NCI-H146 treated with DMSO at 0.1 percent for 48 hours (cell line): ENCODE results near the gene KIF7.
"Not testable (repeated sequence)": the region's sequence is repeated elsewhere in the genome, so short reads cannot be mapped to it uniquely, and the experiment has no call there.

Experiments used
- DNase-seq: peaks from one replicate; lab custom pipeline; 2025; ENCODE audit not compliant: unreplicated experiment; lab: John Stamatoyannopoulos, UW

The KIF7 gene

DNA sequence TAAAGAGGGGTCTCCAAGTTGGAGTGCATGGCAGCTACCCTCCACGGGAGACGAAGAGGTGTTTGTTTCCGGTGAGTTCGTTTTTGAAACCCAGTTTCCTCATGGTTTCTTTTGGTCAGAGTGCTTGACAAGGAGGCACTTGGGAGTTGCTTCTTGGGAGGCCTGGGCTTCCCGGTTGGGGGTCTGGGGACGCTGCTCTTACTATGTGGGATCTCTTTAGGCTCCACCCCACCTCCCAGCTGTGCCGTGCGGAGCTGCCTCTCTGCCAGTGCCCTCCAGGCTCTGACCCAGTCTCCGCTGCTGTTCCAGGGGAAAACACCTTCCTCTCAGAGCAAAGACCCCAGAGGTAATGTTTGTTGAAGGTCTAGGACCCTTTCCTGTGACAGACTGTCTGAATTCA lies 29.6 kb downstream of the KIF7 start:
- no peak for DNase-seq

DNA sequence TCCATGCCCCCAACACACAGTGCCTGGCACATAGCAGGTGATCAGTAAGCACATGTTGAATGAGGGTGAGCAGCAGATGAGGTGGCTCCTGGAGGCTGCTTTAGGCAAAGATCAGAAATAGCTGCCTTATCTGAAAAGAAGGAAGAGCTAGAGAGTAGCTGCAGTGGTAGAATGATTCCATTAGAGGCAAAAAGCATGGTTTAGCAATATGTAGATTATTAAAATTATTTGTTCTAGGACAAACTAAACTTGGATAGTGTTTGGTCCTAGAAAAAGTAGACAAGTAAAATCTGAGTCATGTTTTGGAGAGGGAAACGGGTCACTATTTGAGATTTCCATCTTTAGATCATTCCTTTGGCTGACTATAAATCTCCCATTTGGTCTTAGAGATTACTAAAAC lies 32.1 kb downstream of the KIF7 start:
- no peak for DNase-seq

GRCh38 chr15:89621547-89621946 lies 33.7 kb downstream of the KIF7 start:
- DNase-seq, result no peak

DNA sequence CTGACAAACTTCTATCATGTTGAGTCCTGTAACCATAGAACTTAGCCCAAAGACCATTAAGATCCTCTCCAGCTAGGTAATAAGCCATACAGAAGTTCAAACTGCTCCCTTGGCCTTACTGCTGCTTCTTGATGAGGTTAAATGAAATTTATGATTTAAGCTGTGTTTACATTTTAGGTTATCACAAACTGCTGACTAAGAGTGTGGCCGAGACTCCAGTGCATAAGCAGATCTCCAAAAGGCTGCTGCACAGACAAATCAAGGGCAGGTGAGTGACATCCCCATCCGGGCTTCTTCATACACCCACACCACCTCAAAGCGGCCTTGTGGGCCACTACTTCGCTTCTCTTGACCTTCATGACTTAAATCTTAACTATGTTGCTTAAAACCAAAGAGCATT lies 39.0 kb downstream of the KIF7 start:
- no peak for DNase-seq

DNA sequence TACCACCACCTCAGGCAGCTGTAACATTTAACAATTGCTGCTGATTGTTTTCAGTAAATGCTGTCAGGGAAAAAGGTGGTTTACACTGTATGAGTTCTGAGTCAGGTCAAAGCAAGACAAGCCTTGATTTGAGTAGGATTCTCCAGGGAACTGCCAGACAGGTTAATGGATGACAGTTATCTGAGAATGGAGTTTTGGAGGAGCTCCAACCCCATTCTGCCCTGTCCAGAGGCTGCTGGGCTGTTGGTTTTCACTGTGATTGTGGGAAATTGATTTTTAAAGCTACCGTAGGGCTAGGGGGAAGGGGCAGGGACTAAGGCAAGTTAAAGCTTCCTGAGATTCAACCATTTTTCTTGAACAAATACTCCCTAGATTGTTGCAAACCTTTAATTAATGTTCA lies 40.1 kb downstream of the KIF7 start:
- DNase-seq, result no peak

DNA sequence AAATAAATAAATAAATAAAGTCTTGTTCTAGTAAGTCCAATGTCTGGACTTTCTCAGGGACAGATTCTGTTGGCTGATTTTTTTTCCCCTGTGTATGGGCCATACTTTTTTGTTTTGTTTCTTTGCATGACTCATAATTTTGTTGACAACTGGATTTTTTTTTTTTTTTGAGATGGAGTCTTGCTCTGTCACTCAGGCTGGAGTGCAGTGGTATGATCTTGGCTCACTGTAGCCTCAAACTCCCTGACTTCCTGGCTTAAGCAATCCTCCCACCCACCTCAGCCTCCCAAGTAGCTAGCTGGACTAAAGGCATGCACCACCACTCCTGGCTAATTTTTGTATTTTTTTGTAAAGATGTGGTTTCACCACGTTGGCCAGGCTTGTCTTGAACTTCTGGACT lies 41.1 kb downstream of the KIF7 start:
- DNase-seq, result no peak

DNA sequence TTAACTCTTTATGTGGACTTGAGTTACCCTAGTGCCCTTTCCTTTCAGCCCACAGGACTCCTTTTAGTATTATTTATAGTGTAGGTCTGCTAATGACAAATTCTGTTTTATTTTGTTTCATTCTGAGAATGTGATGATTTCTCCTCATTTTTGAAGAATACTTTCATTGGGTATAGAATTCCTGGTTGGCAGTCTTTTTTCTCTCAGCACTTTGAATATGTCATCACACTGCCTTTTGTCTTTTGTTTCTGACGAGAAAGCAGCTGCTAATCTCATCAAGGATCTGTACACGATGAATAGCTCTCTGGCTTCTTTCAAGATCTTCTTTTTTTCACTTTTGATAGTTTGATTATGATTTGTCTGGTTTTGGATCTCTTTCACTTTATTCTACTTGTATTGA lies 42.2 kb downstream of the KIF7 start:
- DNase-seq, result no peak

- no peak for DNase-seq
Measured at GRCh38 chr15:89611317-89611716, 44.0 kb downstream of the KIF7 start.

GRCh38 chr15:89599021-89599420 lies 56.2 kb downstream of the KIF7 start:
- DNase-seq, result no peak

DNA sequence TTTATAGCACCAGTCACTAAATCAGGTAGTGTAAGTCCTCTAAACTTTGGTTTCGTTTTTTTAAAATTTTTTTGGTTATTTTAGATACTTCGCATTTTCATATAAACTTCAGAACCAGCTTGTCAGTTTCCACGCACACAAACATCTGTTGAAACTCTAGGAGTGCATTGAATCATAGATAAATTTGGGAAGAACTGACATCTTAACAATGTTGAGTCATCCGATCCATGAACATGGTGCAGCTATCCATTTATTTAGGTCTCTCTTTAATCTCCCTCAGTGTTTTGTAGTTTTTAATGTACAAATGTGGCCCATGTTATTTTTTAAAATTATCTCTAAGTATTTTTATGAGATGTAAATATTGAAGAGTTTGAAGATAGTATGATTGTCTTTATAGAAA lies 62.2 kb downstream of the KIF7 start:
- DNase-seq, result no peak

DNA sequence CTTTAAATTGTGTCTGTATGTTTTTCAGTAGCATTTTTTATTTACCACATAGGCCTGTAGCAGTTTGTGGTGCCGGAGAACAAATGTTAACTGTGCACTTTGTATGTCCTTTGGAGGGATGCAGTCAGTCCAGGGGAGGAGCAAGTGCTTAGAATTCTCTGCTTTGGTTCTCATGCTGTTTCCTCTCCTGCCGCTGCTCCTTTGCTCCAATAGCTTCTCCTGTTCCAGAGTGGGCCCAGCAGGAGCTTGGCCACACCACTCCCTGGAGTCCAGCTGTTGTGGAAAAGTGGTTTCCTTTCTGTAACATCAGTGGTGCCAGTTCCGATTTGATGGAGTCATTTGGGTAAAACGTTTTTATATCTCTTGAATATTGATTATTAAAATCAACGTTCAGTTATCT lies 63.4 kb downstream of the KIF7 start:
- no peak for DNase-seq

- no peak for DNase-seq
Measured at GRCh38 chr15:89587955-89588354, 67.3 kb downstream of the KIF7 start.

DNA sequence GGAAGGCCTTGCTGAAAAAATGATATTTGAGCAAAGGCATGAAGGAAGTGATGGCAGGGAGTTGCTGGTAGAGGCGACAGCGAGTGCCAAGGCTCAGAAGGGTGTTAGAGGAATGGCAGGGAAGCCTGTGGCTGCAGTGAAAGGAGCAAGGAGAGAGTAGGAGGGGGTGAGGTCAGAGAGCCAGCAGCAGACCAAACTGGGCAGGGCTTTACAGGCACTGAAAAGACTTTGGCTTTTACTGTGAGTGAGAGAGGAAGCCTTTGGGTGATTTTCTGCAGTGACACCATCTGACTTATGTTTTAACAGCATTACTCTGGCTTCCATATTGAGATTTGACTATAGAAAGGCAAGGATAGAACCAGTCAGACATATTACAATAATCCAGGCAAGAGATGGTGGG lies 68.6 kb downstream of the KIF7 start:
- no peak for DNase-seq

- DNase-seq, result not testable (repeated sequence)
Measured at GRCh38 chr15:89580747-89581146, 74.5 kb downstream of the KIF7 start.

DNA sequence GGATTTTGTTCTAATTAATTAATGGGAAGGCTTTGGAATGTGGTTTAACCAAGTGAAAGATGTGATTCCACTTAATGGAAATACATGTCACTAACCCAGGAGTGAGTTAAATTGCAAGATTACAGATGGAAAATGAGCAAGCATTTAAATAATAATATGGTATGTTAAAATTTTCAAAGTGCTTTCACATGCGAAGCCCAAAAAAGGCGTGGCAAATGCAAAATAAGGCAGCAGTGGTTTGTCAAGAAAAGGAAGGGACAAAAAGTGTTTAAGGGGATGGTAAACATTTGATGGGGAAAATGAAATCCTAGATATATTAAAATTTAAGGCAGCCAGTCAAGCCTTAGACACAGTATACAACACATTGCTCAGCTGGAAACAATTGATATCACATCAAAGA lies 77.1 kb downstream of the KIF7 start:
- no peak for DNase-seq
